ENCODE data around the gene UBIAD1. TPM values are rescaled to one million over a fixed set of nuclear protein-coding genes. Genes with fewer than 3 reads are reported as not detected.

The UBIAD1 gene
- total and polyA plus RNA-seq, 2 experiments from 2014 or later = 13.7 to 31.6 TPM

DNA sequence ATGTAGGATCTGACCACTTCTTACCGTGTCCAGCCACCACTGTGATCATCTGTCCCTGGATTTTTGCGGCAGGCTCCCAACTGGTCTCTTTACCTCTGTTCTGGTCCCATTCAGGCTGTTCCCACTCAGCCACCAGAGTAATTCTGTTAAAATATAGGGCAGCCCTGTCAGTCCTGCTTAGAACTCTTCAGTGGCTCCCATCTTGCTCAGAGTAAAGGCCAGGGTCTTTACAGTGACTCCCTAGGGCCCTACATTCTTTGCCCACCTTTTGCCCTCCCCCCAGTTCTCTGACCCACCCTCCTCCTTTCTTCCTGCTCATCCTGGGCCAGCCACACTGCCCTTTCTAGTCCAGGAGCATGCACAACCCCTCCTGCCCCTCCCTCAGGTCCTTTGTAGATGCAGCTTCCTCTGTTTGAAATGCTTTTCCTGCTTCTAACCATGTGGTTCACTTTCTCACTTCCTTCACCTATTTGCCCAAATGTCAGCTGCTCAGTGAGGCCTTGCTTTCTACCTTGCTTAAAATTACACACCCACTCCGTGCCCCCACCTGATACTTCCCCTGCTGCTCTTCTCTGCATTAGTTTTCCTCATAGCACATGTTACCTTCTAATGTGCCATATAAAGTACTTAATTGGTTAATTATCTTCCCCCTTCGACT is 7.8 kb downstream of the UBIAD1 start (continued):
- no peak for TF ChIP-seq ZNF462 (CRISPR knock-in tag; IDR thresholded peaks at IDR 0.05)
- TF ChIP-seq REST (IDR thresholded peaks at IDR 0.05; ENCODE audit: unreplicated experiment) = no peak
- TF ChIP-seq ZNF331 (CRISPR knock-in tag; IDR thresholded peaks at IDR 0.05; ENCODE audit: low read depth) = no peak
- no peak for TF ChIP-seq STAT1 (IDR thresholded peaks at IDR 0.05; ENCODE audit: unreplicated experiment)
- TF ChIP-seq ZNF114 (CRISPR knock-in tag; IDR thresholded peaks at IDR 0.05) = no peak
- TF ChIP-seq, protein P1, sequence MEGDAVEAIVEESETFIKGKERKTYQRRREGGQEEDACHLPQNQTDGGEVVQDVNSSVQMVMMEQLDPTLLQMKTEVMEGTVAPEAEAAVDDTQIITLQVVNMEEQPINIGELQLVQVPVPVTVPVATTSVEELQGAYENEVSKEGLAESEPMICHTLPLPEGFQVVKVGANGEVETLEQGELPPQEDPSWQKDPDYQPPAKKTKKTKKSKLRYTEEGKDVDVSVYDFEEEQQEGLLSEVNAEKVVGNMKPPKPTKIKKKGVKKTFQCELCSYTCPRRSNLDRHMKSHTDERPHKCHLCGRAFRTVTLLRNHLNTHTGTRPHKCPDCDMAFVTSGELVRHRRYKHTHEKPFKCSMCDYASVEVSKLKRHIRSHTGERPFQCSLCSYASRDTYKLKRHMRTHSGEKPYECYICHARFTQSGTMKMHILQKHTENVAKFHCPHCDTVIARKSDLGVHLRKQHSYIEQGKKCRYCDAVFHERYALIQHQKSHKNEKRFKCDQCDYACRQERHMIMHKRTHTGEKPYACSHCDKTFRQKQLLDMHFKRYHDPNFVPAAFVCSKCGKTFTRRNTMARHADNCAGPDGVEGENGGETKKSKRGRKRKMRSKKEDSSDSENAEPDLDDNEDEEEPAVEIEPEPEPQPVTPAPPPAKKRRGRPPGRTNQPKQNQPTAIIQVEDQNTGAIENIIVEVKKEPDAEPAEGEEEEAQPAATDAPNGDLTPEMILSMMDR (conservative IDR thresholded peaks at IDR 0.05; ENCODE audit: low read depth in 2 of 2) = no peak
- no peak for TF ChIP-seq ETS1 (IDR thresholded peaks at IDR 0.05)
- no peak for TF ChIP-seq EZH2phosphoT487 (IDR thresholded peaks at IDR 0.05; ENCODE audit: unreplicated experiment)
- no peak for TF ChIP-seq CREB1 (CRISPR knock-in tag; IDR thresholded peaks at IDR 0.05; ENCODE audit: low read depth)
- TF ChIP-seq JUNB (IDR thresholded peaks at IDR 0.05; ENCODE audit: unreplicated experiment) = no peak
- TF ChIP-seq POLR2AphosphoS5 (IDR thresholded peaks at IDR 0.05; ENCODE audit: low read depth) = no peak
